Stimulated activated CD4-positive, alpha-beta T cell treated with anti-CD3 and anti-CD28 coated beads, Interleukin-1b, Interleukin-23, amount 100 ng/mL, for 24 hours (primary cell): ENCODE measurements around the gene OR4D2.
"Not testable (repeated sequence)": the region's sequence is repeated elsewhere in the genome, so short reads cannot be mapped to it uniquely, and the experiment has no call there.

Experiments used
- DNase-seq, 4 experiments: peaks; one replicate each; pipeline ENCODE4 v3.0.0-alpha.2; 2020; ENCODE audit warnings: low read depth in 4 of 4, low spot score in 1 of 4

Gene OR4D2

DNA sequence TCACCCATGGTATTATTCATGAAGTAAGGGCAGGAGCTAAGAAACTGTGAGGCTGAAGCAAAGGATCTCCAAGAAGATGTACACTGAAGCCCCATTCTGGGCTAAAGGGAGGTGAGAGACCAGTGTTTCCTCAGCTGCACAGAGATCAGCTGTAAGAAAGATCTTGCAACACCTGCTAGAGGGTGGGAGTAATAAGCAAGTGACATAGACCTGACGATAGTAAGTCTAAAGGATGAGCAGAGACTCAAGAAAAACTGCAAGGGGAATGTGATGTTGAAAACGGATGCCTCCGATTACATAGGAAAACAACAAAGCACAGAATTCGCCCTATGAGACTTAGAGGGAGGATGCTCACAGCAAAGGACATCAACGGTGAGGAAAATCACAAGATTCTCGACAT is at the start of gene OR4D2:
TSS of gene OR4D2 (plus strand) at position 301 of the 400 bp plus-strand sequence. CDS start 2,674 bp downstream, outside the sequence.
- no peak for DNase-seq

DNA sequence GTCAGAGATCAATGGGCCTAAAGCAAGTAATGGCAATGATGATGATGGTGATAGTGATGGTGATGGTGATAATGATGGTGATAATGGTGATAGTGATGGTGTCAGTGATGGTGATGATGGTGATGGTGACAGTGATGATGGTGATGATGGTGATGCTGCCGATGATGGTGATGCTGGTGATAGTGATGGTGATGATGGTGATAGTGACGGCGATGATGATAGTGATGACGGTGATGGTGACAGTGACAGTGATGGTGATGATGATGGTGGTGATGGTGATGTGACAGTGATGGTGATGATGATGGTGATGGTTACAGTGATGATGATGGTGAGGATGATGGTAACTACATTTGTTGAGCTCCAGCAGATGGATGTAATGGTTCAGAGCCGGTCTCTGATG is 49.4 kb upstream of the OR4D2 start:
- DNase-seq = no peak

DNA sequence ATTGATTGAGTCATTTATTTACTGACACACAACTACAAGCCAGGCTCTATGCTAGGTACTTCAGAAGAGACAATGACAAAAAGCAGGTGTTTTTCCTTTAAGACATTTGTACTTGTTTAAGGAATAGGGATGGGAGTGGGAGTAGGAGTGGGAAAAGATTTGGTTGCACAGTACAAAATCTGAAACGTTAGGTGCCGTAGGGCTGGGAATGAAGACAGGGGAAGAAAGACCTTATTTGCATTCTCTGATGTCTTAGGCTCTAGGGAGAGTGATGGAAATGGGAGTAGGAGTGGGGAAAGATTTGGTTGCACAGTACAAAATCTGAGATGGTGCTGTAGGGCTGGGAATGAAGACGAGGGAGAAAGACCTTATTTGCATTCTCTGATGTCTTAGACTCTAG is 47.3 kb upstream of the OR4D2 start:
- DNase-seq = no peak

DNA sequence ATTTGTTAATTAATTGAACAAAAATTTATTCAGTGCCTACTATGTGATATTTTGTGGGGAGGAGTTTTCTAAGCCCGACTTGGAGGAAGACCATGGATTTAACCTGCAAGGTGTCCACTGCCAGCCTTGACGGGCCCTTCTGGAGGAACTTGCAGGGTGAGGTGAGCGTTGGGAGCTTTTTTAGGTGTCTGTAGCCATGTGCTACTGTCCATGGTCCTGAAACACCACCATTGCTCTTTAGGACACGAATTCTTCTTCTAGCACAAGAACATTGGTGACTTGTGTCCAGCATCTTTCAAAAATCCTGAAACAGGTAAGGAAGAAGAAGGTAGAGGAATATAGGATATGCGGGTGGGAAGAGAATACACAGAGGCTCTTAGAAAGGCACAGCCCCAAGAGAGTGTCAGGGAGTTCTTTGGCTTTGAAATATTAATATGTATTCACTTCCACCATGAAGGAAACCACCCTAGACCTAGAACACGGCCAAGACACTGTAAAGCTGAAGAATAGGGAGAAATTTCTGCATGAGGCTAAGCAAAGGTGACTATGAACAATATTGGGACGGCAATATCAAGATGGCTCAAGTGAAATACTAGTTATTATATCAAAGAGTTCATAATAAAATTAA is 46.5 kb upstream of the OR4D2 start:
- DNase-seq = peak in 3 of 4 experiments; percentile 14 to 16 (median 16)

DNA sequence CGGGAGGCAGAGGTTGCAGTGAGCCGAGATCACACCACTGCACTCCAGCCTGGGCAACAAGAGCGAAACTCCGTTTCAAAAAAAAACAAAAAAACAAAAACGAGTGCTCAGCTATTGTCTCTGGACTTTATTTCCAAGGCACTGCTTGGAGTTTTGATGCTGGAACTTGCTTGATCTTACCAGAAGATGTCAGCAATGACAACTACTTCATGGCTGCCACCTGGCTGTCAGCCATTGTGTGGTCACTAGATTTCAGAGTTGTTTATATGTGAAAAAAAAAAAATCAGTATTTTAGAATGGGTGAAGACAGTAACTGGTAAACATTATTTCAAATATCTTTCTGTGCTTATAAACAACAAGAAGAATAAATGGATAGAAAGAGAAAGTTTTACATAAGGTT is 44.9 kb upstream of the OR4D2 start:
- no peak for DNase-seq

- no peak for DNase-seq
These were observed 38.9 kb upstream of the OR4D2 start for GRCh38 chr17:58127846-58128245.

DNA sequence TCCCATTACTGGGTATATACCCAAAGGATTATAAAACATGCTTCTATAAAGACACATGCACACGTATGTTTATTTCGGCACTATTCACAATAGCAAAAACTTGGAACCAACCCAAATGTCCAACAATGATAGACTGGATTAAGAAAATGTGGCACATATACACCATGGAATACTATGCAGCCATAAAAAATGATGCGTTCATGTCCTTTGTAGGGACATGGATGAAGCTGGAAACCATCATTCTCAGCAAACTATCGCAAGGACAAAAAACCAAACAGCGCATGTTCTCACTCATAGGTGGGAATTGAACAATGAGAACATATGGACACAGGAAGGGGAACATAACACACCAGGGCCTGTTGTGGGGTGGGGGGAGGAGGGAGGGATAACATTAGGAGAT is 34.1 kb upstream of the OR4D2 start:
- DNase-seq = not testable (repeated sequence)

- no peak for DNase-seq
These were observed 30.0 kb upstream of the OR4D2 start for GRCh38 chr17:58136669-58137279.

DNA sequence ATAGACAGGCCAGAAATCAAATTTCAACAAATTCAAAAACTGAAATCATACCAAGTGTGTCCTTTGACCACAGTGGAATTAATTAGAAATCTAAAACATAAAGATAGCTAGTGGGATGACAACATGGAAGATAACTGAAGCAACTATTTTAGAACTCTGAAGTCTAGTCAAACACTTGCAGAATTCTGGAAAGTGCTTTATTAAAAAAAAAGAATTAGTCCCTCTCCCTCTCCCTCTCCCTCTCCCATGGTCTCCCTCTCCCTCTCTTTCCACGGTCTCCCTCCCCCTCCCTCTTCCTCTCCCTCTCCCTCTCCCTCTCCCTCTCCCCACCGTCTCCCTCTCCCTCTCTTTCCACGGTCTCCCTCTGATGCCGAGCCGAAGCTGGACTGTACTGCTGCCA is 25.3 kb upstream of the OR4D2 start:
- no peak for DNase-seq

DNA sequence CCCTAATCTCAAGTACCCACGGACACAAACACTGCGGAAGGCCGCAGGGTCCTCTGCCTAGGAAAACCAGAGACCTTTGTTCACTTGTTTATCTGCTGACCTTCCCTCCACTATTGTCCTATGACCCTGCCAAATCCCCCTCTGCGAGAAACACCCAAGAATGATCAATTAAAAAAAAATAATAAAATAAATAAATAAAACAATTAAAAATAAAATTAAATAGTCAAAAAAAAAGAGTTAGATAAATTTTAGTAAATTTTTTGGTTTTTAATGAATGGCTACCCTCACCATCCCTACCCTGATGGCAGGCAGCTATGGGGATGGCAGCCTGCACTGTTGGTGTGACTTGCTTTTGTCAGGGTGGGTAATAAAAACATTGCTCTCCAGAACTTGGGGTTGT is 23.4 kb upstream of the OR4D2 start:
- not testable (repeated sequence) for DNase-seq

DNA sequence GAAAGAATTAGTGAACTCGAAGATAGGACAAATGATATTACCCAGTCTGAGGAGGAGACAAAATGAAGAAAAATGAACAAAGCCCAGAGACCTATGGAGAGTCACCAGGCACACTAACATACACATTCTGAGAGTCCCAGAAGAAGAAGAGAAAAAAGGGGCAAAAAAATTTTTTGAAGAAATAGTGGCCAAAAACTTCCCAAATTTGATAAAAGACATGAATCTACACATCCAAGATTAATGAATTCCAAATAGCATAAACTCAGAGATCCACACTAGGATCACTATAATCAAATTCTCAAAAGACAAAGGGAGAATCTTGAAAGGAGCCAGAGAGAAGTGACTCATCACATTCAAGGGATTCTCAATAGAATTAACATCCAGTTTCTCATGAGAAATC is 22.0 kb upstream of the OR4D2 start:
- DNase-seq = no peak

DNA sequence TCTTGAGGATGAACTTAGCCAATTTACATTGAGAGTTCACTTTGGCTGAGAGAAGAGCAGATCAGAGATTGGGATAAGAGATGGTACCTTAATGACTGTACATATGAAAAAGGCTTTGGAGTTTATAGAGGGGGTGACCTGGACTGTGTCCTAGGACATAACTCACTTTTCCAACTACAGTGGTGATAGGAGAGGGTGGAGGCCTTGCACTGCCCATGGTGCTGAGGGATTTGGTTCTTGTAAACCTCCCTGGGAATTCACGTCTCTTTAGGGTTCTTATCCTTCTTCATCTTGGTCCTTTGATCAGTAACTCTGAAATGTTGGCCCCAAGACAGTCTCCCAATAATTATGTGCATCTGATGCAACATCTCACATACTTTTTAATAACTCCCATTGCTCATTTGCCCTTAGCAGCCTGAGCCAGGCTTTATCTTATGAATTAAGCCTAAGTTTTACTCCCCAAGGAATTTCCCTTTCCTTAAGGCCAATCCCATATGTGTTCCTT is 18.8 kb upstream of the OR4D2 start, which contains the start of gene OR4D1:
TSS of gene OR4D1 (plus strand) at position 455 of the 505 bp plus-strand sequence. CDS start 6,770 bp downstream, outside the sequence.
- DNase-seq = no peak

- DNase-seq = no peak
These were observed 18.2 kb upstream of the OR4D2 start for GRCh38 chr17:58148609-58149008.

GRCh38 chr17:58150394-58150793 is 16.4 kb upstream of the OR4D2 start:
- DNase-seq = no peak

DNA sequence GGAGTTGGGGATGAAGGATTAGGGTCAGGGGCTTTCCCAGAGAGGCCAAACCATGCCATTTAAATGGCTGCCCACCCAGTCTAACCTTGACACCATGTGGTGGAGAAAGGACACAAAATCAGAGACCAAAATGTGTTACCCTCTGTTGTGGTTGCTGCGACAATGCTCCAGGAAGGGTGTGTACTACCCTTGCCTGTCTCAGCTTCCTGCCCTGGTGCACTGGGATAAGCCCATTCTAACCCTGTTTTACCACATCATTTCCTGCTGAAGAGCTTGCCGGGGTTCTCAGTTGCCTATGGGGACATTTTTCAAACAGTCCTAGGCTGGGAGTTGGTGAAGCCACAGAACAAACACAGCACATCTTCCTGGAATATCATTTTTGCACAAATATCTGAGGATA is 13.7 kb upstream of the OR4D2 start:
- DNase-seq = peak in 1 of 4 experiments; percentile 9

DNA sequence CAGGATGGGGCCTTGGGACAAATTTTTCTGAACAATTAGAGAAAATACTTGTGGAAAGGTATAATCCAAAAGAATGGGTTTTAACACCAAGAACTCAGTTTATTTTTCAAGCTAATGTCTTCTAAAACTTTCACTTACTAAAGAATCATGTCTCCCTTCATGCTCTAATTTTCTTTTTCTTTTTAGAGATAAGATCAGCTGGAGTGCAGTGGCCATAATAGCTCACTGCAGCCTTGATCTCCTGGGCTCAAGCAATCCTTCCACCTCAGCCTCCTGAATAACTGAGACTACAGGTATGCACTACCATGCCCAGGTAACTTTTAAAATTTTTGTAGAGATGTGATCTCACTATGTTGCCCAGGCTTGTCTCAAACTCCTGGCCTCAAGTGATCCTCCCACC is 13.1 kb upstream of the OR4D2 start:
- DNase-seq = no peak

DNA sequence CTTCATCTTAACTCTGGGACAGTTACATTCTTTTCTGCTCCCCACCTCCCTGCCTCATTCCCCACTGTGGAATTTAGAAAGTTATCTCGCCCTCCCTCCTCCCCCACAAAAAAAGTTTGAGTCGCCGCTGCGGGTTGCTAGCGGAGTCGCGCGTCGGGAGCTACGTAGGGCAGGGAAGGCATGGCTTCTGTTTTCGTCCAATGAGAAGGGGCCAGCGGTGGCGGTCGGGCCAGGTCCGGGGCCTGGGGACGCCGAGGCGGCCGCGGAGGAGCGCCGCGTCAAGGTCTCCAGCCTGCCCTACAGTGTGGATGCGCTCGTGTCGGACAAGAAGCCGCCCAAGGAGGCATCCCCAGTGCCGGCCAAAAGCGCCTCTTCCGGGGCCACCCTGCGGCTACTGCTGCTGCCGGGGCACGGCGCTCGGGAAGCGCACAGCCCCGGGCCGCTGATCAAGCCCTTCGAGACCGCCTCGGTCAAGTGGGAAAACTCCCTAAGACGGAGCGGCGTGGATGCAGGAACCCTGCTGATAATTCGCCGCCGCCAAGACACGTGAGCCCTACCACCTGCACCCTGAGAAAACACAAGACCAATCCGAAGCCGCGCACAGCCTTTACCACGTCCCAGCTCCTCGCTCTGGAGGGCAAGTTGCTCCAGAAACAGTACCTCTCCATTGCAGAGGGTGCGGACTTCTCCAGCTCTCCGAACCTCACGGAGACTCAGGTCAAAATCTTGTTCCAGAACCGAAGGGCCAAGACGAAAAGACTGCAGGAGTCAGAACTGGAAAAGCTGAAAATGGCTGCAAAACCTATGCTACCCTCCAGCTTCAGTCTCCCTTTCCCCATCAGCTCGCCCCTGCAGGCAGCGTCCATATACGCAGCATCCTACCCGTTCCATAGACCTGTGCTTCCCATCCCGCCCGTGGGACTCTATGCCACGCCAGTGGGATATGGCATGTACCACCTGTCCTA is 9.7 kb upstream of the OR4D2 start:
- DNase-seq = peak; percentile 27 to 60 (median 44)

- DNase-seq = no peak
These were observed 8.6 kb upstream of the OR4D2 start for GRCh38 chr17:58158181-58158580.

- DNase-seq = no peak
These were observed 5.2 kb upstream of the OR4D2 start for GRCh38 chr17:58161566-58161965.

DNA sequence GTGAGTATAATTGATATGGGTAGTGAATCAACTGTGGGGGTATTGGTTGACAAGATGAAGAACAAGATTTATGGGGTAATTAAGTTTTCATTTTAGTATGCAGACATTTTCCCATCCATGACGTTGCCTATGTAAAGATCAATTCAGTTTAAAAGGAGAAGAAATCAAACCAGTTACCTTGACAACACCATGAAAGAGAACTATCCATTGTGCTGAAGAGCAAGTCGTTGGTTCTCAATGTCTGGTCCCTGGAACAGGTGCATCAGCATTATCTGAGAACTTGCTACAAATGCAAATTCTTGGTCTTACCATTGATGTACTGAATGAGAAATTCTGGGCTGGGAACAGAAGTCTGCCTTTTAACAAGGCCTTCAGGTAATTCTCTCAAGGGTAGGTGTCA is 801 bp upstream of the OR4D2 start:
- DNase-seq = no peak

- no peak for DNase-seq
These were observed 3.8 kb downstream of the OR4D2 start for GRCh38 chr17:58170622-58171021.
